Prostate gland (tissue), 2 donors: ENCODE measurements around the gene DHX15.

Source experiments
- POLR2A ChIP-seq: fragments of 450-650 bp; IDR thresholded peaks from one replicate; pipeline ENCODE4 v1.6.1; 2016; ENCODE audit warnings: antibody characterized with exemption, mild to moderate bottlenecking
- POLR2AphosphoS5 ChIP-seq: sonication (generic); formaldehyde crosslinking; IDR thresholded peaks from one replicate; pipeline ENCODE4 v1.6.1; 2017; ENCODE audit warnings: antibody characterized with exemption
- TF ChIP-seq, protein P1 (sequence below), 4 experiments: fragments of 200-600 bp in 2 of 4; fragments of 450-650 bp in 2 of 4; sonication (generic) in 2 of 4; IDR thresholded peaks; 1 replicate in 3 of 4; 2 replicates in 1 of 4; pipeline ENCODE4 v1.5.1; 2016 to 2019; ENCODE audit warnings: antibody characterized with exemption in 4 of 4, mild to moderate bottlenecking in 2 of 4, moderate library complexity in 2 of 4

DNA sequence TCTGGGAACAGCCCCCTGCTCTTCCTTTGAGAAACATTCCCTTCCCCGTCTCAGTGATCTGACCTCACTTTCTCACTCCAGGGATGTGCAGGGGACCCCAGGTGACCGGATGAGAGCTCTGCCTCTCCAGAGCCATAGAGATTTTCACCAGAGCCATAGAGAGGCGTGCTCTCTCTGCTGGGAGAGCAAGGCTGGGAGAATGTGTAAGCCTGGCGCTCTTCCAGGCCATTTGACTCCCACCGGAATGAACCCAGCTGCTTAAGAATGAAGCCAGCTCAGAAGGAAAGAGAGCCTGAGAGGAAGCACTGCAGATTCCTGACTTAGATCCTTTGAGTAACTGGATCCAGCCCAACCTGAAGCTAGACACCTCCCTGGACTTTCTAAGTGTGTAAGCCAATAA lies 106.4 kb downstream of the DHX15 start:
- TF ChIP-seq, protein P1, sequence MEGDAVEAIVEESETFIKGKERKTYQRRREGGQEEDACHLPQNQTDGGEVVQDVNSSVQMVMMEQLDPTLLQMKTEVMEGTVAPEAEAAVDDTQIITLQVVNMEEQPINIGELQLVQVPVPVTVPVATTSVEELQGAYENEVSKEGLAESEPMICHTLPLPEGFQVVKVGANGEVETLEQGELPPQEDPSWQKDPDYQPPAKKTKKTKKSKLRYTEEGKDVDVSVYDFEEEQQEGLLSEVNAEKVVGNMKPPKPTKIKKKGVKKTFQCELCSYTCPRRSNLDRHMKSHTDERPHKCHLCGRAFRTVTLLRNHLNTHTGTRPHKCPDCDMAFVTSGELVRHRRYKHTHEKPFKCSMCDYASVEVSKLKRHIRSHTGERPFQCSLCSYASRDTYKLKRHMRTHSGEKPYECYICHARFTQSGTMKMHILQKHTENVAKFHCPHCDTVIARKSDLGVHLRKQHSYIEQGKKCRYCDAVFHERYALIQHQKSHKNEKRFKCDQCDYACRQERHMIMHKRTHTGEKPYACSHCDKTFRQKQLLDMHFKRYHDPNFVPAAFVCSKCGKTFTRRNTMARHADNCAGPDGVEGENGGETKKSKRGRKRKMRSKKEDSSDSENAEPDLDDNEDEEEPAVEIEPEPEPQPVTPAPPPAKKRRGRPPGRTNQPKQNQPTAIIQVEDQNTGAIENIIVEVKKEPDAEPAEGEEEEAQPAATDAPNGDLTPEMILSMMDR (IDR thresholded peaks at IDR 0.05), result no peak
- TF ChIP-seq POLR2A (no peak), POLR2AphosphoS5 (no peak)
